Measurements from ENCODE around the gene WDR62.

Gene WDR62

DNA sequence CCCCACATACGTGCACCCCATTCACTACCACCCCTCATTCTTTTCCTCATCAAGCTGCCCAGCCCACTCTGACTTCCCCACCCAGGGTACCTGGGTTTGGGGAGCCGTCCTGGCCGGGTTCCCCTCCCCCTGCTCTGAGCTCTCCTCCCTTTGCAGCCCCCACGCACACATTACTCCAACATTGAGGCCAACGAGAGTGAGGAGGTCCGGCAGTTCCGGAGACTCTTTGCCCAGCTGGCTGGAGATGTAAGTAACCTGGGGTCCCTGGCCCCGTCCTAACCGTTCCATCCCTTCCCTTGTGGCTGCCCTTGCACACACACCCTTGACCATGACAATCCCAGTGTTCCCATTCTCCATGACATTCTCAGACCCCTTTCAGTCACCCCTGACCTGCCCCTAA, 87.8 kb downstream of the WDR62 start:
- no peak for DNase-seq

DNA sequence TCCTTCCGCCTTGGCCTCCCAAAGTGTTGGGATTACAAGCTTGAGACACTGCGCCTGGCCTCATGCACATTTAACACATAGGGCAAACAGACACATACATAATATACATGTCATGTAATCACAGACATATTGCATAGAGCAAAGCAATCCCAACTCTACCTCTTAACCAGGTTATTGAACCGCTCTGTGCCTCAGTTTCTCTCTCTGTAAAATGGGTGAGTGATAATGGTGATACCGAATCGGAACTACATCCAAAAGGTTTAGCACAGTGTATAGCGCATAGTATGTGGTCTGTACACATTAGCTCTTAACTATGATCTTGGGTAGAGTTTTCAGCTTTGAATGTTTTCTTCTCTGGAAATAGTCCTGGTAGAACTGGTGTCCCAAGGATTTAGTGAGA, 89.9 kb downstream of the WDR62 start:
- no peak for DNase-seq

DNA sequence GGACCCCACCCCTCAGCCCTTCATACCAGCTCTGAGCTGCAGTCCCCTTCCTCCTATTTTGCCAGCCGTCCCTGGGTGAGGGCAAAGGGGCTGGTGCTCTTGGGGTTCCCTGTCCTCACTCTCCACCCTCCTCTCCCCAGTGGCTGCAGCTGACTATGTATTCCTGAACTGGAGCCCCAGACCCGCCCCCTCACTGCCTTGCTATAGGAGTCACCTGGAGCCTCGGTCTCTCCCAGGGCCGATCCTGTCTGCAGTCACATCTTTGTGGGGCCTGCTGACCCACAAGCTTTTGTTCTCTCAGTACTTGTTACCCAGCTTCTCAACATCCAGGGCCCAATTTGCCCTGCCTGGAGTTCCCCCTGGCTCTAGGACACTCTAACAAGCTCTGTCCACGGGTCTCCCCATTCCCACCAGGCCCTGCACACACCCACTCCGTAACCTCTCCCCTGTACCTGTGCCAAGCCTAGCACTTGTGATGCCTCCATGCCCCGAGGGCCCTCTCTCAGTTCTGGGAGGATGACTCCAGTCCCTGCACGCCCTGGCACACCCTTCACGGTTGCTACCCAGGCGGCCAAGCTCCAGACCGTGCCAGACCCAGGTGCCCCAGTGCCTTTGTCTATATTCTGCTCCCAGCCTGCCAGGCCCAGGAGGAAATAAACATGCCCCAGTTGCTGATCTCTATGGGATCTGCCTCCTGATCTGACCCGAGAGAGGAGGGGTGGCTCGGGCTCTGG, 95.1 kb downstream of the WDR62 start:
- no peak for DNase-seq

DNA sequence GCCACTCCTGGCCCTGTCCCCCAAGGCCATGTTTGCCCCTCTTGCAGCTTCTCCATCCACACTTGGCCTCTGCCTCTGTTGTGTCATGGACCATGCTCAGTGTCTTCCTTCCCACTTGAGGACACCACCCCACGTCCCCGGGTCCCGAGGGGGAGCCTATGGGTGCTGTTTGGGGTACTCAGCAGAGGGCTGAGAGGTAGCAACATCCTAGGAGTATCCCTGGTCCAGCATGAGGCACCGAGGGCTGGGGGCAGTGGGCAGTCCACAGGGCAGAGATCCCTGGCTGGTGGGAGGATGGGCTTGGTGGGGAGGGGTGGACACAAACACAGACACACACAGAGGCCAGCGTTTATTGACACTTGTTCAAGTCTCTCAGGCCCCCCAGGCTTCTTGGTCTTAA, 95.9 kb downstream of the WDR62 start:
- DNase-seq = no peak

DNA sequence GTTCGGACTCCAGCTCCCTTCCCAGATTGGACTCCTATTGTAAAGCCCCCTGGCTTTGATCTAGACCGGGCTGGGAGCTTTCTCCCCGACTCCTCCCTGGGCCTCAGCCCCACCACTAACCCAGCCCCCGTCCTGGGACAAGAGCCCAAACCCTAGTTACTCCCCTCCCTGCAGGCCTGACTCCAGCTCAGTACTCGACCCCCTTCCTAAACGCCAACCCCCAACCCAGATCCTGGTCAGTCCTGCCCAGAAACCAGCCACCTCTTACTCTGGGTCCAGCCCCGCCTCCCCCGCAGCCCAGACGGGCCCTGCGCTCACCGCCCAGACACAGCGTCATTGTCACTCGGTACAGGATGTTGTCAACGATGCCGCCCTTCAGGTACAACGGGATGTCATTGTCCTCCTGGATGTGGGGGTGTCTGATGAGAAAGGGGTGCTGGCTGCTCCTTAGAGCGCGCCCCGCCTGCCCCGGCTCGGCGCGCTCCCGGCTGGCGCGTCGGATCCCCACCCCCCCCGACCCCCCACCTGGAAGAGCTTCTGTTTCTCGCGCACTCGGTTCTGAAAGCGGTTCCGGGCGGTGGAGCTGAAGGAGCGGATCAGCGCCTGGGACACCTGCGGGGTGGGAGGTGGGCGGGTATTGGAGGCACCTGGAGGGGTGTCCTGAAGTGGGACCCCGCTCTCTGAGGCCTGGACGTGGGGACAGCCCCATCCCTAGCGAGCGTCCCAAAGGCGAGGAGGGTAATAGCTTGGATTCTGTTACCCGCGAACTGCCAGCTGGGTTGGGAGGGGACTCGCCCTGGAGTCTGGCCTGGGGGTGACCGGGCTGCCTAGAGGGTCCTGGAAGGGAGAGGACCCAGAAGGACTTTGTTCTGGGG, 96.7 kb downstream of the WDR62 start:
- DNase-seq = no peak

DNA sequence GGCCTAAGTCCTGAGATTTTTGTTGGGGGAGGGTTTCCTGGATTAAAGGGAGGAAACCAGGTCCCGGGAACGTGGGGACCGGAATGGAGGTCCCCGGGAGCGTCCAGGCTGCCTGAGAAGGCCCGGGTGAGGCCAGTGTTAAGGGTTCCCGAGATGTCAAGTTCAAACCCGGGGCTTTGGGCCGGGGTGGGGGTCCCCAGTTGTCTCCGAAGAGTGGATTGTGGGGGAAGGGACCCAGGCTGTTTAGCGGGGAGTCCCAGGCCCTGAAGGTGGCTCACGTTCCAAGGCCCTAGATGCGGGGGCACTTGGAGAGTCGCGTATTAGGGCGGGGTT, 97.3 kb downstream of the WDR62 start:
- no peak for DNase-seq

DNA sequence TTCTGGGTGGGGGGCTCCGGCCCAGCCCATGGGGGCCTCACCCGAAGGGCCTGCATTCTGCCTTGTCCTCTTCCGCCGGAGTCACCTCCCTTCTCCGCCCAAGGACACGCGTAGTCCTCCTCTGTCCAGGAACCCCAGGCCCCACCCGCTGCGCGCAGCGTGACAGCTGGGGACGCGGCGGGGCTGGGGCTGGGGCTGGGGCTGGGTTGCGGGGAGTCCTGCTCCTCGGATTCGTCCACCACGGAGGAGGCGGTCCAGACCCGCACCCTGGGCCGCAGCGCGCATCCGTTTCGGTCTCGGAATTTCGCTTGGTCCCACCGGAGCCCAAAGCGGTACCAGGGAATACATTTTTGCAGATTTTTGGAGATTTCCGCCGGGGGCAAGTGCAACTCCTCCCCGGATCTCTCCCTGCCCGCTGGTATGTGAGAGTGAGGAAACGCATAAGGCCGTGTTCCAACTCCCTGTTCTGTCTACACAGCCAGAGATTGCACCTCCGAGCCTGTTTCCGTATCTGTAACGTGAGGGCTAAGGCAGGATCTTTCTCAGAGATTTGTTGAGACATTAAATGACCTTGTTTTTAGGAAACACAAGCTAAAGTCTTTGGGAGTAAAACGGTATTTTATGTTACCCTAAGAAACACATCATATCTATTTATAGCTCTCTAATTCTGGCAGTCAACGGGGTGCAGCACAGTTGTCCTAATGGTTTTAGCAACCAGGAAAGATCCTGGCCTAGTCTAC, 97.8 kb downstream of the WDR62 start, which contains the start of gene COX7A1:
COX7A1 (minus strand) TSS at position 96 of the 740 bp plus-strand sequence; CDS start at position 56, 40 bp downstream.
- no peak for DNase-seq

DNA sequence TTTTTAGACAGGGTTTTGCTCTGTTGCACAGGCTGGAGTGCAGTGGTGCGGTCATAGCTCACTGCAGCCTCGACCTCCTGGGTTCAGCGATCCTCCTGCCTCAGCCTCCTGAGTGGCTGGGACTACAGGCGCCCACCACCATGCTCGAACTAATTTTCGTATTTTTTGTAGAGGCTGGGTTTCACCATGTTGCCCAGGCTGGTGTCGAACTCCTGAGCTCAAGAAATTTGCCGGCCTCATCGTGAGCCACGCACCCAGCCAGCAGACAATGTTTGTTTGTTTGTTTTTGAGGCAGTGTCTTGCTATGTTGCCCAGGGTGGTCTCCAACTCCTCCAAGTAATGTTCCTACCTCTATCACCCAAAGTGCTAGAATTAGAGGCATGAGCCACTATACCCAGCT, 98.4 kb downstream of the WDR62 start:
- no peak for DNase-seq

All from activated CD4-positive, alpha-beta T cell treated with anti-CD3 and anti-CD28 coated beads for 4 hours (primary cell).